ENCODE measurements around the gene SPEF2. TPM values are rescaled to one million over a fixed set of nuclear protein-coding genes. Genes with fewer than 3 reads are reported as not detected.

Gene SPEF2
- total and polyA plus RNA-seq, 2 experiments from 2014 or later: 0.17 to 0.21 TPM

- no peak for TF ChIP-seq CTCF (conservative IDR thresholded peaks at IDR 0.05; ENCODE audit: low read depth in 2 of 2)
Measured at GRCh38 chr5:35847491-35847890, 229.8 kb downstream of the SPEF2 start (continued).

- Histone ChIP-seq H3K27me3 (ENCODE audit: insufficient read depth) (no peaks in the 10 kb centered on the region), H3K9me2 (ENCODE audit: insufficient read depth) (no peaks in the 10 kb centered on the region), H2AFZ (no peak overlapping the region), H3K4me2 (no peak overlapping the region), H3K27ac (ENCODE audit: low read depth) (no peak overlapping the region), H3F3A (replicated peaks; ENCODE audit: low read depth) (no peaks in the 10 kb centered on the region), H4K20me1 (replicated peaks; ENCODE audit: insufficient read depth) (no peaks in the 10 kb centered on the region), H3K4me3 (no peak overlapping the region), H3K4me1 (ENCODE audit: insufficient read depth) (no peaks in the 10 kb centered on the region), H3K79me2 (replicated peaks; ENCODE audit: insufficient read depth) (no peaks in the 10 kb centered on the region), H3K36me3 (ENCODE audit: insufficient read depth) (peaks cover 7% of the 10 kb centered on the region; the same call in 1 of the 2 replicates)
- Mint-ChIP-seq H3K27me3 (ENCODE audit: insufficient read depth, low read depth, poor library complexity) (peaks cover 7% of the 10 kb centered on the region), H3K4me1 (no peaks in the 10 kb centered on the region), H3K27ac (no peak overlapping the region), H3K9me3 (peaks cover 53% of the 10 kb centered on the region), H3K4me3 (no peak overlapping the region), H3K36me3 (ENCODE audit: low read depth) (peaks cover 36% of the 10 kb centered on the region)
- no peak for ATAC-seq
- DNase-seq (ENCODE audit: low spot score): no peak
- TF ChIP-seq NANOG (IDR thresholded peaks at IDR 0.05; ENCODE audit: borderline replicate concordance) (no peak), EZH2 (IDR thresholded peaks at IDR 0.05; ENCODE audit: low read depth, unreplicated experiment) (no peak), JUNB (IDR thresholded peaks at IDR 0.05; ENCODE audit: unreplicated experiment) (no peak), ZNF462 (CRISPR knock-in tag; IDR thresholded peaks at IDR 0.05) (no peak), CTCF (conservative IDR thresholded peaks at IDR 0.05; ENCODE audit: low read depth in 2 of 2) (no peak), CREB1 (CRISPR knock-in tag; IDR thresholded peaks at IDR 0.05; ENCODE audit: low read depth) (no peak), STAT1 (IDR thresholded peaks at IDR 0.05; ENCODE audit: unreplicated experiment) (no peak), REST (IDR thresholded peaks at IDR 0.05; ENCODE audit: unreplicated experiment) (no peak), ETS1 (IDR thresholded peaks at IDR 0.05) (no peak), ZNF331 (CRISPR knock-in tag; IDR thresholded peaks at IDR 0.05; ENCODE audit: low read depth) (no peak)
Measured at GRCh38 chr5:35847961-35848360, 230.3 kb downstream of the SPEF2 start.
